ENCODE data around the gene ZSCAN12. TPM values are rescaled to one million over a fixed set of nuclear protein-coding genes. Genes with fewer than 3 reads are reported as not detected.
A peak's percentile ranks its signal among the peaks of the same experiment; 100 is the strongest.

ZSCAN12 gene
- total and polyA plus RNA-seq, 9 donors, result 3.0 to 11.4 (median 7.1) TPM

DNA sequence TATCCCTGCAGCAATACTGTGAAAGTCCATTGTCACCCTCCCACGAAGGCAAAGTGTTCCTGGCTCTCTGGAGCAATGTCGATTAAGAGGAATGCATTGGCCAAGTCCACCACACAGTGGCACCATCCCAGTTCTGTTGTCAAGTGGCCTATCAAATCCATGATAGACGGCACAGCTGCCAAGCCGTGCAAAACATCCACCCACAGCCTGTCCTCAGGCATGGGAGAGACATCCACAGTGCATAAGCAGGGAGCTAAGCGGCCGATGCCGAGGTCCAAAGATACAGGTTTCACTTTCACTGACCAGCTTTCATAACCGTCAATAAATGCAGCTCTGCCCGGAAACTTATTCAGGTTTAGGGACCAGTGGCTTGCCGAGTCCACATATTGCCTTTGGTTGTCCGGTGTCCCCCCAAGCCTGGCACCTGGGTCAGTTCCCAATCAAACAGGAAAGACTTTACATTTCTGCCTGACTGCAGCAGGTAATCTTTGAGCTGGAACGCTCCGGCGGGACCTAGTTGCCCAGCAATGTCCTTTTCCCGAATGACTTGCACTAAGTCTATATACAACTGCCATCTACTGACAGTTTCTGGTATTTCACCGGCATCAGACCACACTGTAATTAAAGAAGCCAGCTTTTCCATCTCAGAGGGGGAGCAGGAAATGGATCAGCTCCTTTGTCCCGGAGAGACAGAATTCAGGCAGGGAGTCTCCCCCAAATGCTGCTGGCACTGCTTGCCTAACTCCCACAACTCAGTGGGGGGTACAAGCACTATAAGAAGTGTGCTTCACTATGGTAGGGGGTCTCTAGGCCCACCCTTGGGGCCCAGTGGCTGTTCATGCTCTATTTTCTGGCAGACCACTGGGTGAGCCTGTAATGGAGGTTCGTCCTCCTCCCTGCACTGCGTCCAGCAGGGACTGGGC lies 43.5 kb downstream of the ZSCAN12 start:
- H3K4me1 ChIP-seq (ENCODE audit: insufficient read depth), result peaks cover 4% of the 10 kb centered on the region
- H3K27ac ChIP-seq, result peak overlapping the region; percentile 26 to 75
- 0 to 1% (median 1%) methylated on average over 19 of the region's 19 CpGs for WGBS, 3 donors
- DNase-seq, result peak; percentile 70 to 80 (median 72)
- H3K27me3 ChIP-seq, result no peaks in the 10 kb centered on the region
- intact Hi-C loops (cut with DNase I), result loop anchor here (5.0 to 10.0 kb wide), 5 partner anchors 91 to 461 kb away; partner anchors contain the start of genes NKAPL (in 2 of the 4), ZKSCAN4 (in 2 of the 4), ZSCAN26 (in 1 of the 4) and ZSCAN9 (in 1 of the 4)
- H3K9me3 ChIP-seq, result no peaks in the 10 kb centered on the region
- H3K36me3 ChIP-seq, result no peaks in the 10 kb centered on the region
- H3K4me3 ChIP-seq, result peak overlapping the region; percentile 56
- TF ChIP-seq POLR2A (IDR thresholded peaks at IDR 0.05) (no peak), EP300 (IDR thresholded peaks at IDR 0.05) (no peak)
- TF ChIP-seq, protein P1, sequence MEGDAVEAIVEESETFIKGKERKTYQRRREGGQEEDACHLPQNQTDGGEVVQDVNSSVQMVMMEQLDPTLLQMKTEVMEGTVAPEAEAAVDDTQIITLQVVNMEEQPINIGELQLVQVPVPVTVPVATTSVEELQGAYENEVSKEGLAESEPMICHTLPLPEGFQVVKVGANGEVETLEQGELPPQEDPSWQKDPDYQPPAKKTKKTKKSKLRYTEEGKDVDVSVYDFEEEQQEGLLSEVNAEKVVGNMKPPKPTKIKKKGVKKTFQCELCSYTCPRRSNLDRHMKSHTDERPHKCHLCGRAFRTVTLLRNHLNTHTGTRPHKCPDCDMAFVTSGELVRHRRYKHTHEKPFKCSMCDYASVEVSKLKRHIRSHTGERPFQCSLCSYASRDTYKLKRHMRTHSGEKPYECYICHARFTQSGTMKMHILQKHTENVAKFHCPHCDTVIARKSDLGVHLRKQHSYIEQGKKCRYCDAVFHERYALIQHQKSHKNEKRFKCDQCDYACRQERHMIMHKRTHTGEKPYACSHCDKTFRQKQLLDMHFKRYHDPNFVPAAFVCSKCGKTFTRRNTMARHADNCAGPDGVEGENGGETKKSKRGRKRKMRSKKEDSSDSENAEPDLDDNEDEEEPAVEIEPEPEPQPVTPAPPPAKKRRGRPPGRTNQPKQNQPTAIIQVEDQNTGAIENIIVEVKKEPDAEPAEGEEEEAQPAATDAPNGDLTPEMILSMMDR (IDR thresholded peaks at IDR 0.05), result peak; percentile 73 to 82 (median 80)

DNA sequence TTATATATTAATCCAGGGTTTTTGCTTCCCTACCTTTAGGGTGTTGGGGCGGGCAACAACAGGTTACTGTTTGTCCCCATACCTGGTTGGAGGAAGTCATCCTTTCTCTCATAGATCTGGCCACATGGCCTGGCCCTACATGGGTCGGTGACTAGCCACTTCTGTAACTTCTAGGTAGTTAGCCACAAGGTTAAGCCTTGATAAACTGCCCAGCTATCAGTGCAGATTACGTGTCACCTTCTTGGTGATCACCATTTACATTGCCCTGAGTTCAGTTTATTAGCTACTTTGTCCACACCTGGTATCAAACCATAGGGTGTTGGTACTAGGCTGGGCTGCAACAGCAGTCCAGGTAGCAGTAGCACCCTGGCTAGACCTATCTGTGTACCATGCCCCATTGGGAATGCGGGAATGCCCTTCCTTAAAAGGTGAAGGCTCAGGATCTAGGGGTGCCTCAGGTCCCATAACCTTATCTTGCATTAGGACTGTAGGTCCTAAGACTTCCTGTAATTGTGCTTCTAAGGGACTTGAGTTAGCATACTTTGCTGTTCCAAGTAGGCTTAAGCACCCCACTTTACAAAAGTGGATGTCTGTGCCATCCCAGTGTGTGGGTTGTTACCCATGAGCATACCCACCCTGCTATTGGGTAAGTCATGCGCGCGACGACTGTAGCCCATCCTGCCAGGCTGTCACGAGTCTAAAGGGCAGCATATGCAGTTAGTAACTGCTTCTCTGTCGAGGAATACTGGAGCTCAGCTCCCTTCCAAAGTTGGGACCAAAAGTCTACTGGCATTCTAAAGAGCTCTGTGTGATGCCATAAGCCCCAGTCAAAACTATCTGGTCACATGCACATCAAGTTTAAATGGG lies 44.6 kb downstream of the ZSCAN12 start:
- H3K9me3 ChIP-seq, result no peaks in the 10 kb centered on the region
- no peaks in the 10 kb centered on the region for H3K27me3 ChIP-seq
- DNase-seq, result peak in 1 of 5 donors; percentile 19
- H3K4me1 ChIP-seq (ENCODE audit: insufficient read depth), result peaks cover 7% of the 10 kb centered on the region
- TF ChIP-seq, protein P1 (IDR thresholded peaks at IDR 0.05), result no peak
- TF ChIP-seq POLR2A (IDR thresholded peaks at IDR 0.05) (no peak), EP300 (IDR thresholded peaks at IDR 0.05) (no peak)
- no peak overlapping the region for H3K4me3 ChIP-seq
- H3K36me3 ChIP-seq, result no peaks in the 10 kb centered on the region
- WGBS, 3 donors, result 82 to 86% (median 85%) methylated on average over 10 of the region's 10 CpGs
- intact Hi-C loops (cut with DNase I), result loop anchor here (5.0 to 10.0 kb wide), 5 partner anchors 90 to 460 kb away; partner anchors contain the start of genes NKAPL (in 2 of the 4), ZKSCAN4 (in 2 of the 4), ZSCAN26 (in 1 of the 4) and ZSCAN9 (in 1 of the 4)
- H3K27ac ChIP-seq, result peak overlapping the region in 1 of 2 donors; percentile 83

DNA sequence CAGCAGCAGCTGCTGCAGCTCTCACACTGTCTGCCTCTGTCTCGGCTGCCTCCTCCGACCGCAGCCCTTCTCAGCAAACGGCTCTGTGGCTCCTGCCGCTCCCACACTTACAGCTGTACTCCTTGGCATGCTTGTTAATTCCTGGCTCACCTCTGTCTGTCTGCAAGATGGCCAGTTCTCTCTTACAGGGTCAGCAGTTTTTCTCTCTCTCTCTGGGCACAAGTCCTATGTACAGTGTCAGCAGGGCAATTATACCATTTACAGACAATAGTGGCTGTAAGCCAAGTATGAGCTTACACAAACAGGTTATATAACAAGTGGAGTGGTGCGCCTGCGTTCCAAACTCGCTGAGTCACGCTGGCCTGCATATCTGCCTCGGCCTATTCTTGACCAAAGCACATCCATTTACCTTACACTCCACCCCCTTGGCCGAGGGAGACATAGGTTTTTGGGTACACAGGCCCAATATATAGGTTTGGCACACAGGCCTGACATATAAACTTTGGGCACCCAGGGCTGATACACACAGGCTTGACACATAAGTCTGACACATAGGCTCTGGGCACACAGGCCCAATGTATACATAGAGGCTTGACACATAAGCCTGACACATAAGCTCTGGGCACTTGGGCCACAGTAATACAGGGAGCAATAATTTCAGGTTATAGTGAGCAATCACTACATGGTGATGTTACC lies 45.4 kb downstream of the ZSCAN12 start:
- H3K4me1 ChIP-seq (ENCODE audit: insufficient read depth), result peaks cover 7% of the 10 kb centered on the region
- intact Hi-C loops (cut with DNase I), result loop anchor here (10.0 kb wide), 4 partner anchors 89 to 459 kb away; partner anchors contain the start of genes NKAPL (in 2 of the 4), ZKSCAN4 (in 2 of the 4) and ZSCAN26 (in 1 of the 4)

More for the DNA sequence above, 45.4 kb downstream of the ZSCAN12 start:
- H3K4me3 ChIP-seq, result peak overlapping the region; percentile 35
- DNase-seq, result peak; percentile 68 to 80 (median 73)
- peak overlapping the region; percentile 27 to 83 for H3K27ac ChIP-seq
- no peaks in the 10 kb centered on the region for H3K9me3 ChIP-seq
- WGBS, 3 donors, result 54 to 59% (median 55%) methylated on average over 11 of the region's 11 CpGs
- no peaks in the 10 kb centered on the region for H3K27me3 ChIP-seq
- no peaks in the 10 kb centered on the region for H3K36me3 ChIP-seq
- TF ChIP-seq, protein P1 (IDR thresholded peaks at IDR 0.05), result no peak
- no peak for TF ChIP-seq EP300 (IDR thresholded peaks at IDR 0.05)
- TF ChIP-seq POLR2A (IDR thresholded peaks at IDR 0.05), result no peak

Measured in ovary (tissue), 9 donors.